ENCODE data around the gene EXOC3. TPM values are rescaled to one million over a fixed set of nuclear protein-coding genes. Genes with fewer than 3 reads are reported as not detected.
A peak's percentile ranks its signal among the peaks of the same experiment; 100 is the strongest.
"Not testable (repeated sequence)": the region's sequence is repeated elsewhere in the genome, so short reads cannot be mapped to it uniquely, and the experiment has no call there.

The EXOC3 gene
- total RNA-seq, 1 donor from 2014 or later, result 28.6 TPM

- no peak for DNase-seq (ENCODE audit: low read depth in 2 of 2)
These were observed 57.5 kb downstream of the EXOC3 start for GRCh38 chr5:500491-500890.

- DNase-seq (ENCODE audit: low read depth in 2 of 2), result no peak
These were observed 58.3 kb downstream of the EXOC3 start for GRCh38 chr5:501105-501830.

GRCh38 chr5:501831-502184 lies 58.8 kb downstream of the EXOC3 start:
- peak; percentile 14 to 66 for DNase-seq (ENCODE audit: low read depth in 2 of 2)

GRCh38 chr5:502325-503079 lies 59.5 kb downstream of the EXOC3 start:
- DNase-seq (ENCODE audit: low read depth in 2 of 2), result peak in 1 of 2 donors; percentile 20

GRCh38 chr5:504326-505154 lies 61.6 kb downstream of the EXOC3 start:
- no peak for DNase-seq (ENCODE audit: low read depth in 2 of 2)

GRCh38 chr5:505951-506525 lies 63.1 kb downstream of the EXOC3 start:
- no peak for DNase-seq (ENCODE audit: low read depth in 2 of 2)

- not testable (repeated sequence) for DNase-seq (ENCODE audit: low read depth in 2 of 2)
These were observed 65.1 kb downstream of the EXOC3 start for GRCh38 chr5:507986-508575.

GRCh38 chr5:509611-510185 lies 66.7 kb downstream of the EXOC3 start:
- no peak for DNase-seq (ENCODE audit: low read depth in 2 of 2)

- no peak for DNase-seq (ENCODE audit: low read depth in 2 of 2)
These were observed 67.5 kb downstream of the EXOC3 start for GRCh38 chr5:510521-510920.

GRCh38 chr5:511476-511875 lies 68.5 kb downstream of the EXOC3 start:
- no peak for DNase-seq (ENCODE audit: low read depth in 2 of 2)

GRCh38 chr5:513216-514100 lies 70.5 kb downstream of the EXOC3 start:
- no peak for DNase-seq (ENCODE audit: low read depth in 2 of 2)

GRCh38 chr5:514101-514485 lies 71.1 kb downstream of the EXOC3 start:
- no peak for DNase-seq (ENCODE audit: low read depth in 2 of 2)

- DNase-seq (ENCODE audit: low read depth in 2 of 2), result no peak
These were observed 71.7 kb downstream of the EXOC3 start for GRCh38 chr5:514673-515072.

- no peak for DNase-seq (ENCODE audit: low read depth in 2 of 2)
These were observed 72.4 kb downstream of the EXOC3 start for GRCh38 chr5:515273-515836.

GRCh38 chr5:516338-516925 lies 73.5 kb downstream of the EXOC3 start:
- no peak for DNase-seq (ENCODE audit: low read depth in 2 of 2)

Data from dermis microvascular lymphatic vessel endothelial cell (primary cell).